Adrenal gland (tissue), 12 donors: ENCODE data around the gene RNF166. TPM values are rescaled to one million over a fixed set of nuclear protein-coding genes. Genes with fewer than 3 reads are reported as not detected.

Experiments used
- DNase-seq, 7 donors: peaks; one replicate each; pipeline ENCODE4 v3.0.0-alpha.2; 2019 to 2020
- H3K27ac ChIP-seq, 5 donors: fragments of 200-600 bp; sonication (generic) in 4 of 5; 1 replicate in 3 of 5; 2 replicates in 2 of 5; pipeline versions ENCODE4 v1.5.1 to v1.8.0; 2016 to 2020; ENCODE audit warnings: mild to moderate bottlenecking in 1 of 5
- H3K27me3 ChIP-seq: fragments of 200-600 bp; 2 replicates; pipeline ENCODE4 v1.8.0; 2021
- H3K36me3 ChIP-seq, 2 donors: fragments of 200-600 bp; replicated peaks in 1 of 2; 1 replicate in 1 of 2; 2 replicates in 1 of 2; pipeline versions ENCODE4 v1.5.1 to v1.8.0; 2018 to 2022
- H3K4me1 ChIP-seq, 2 donors: fragments of 200-600 bp; replicated peaks in 1 of 2; 1 replicate in 1 of 2; 2 replicates in 1 of 2; pipeline versions ENCODE4 v1.5.1 to v1.8.0; 2018 to 2021
- H3K4me3 ChIP-seq, 4 donors: fragments of 200-600 bp; sonication (generic) in 3 of 4; one replicate each; pipeline ENCODE4 v1.5.1; 2016 to 2018
- H3K9me3 ChIP-seq, 3 donors: fragments of 200-600 bp; sonication (generic) in 1 of 3; replicated peaks in 1 of 3; 1 replicate in 2 of 3; 2 replicates in 1 of 3; pipeline versions ENCODE4 v1.5.1 to v1.8.0; 2016 to 2021
- CTCF ChIP-seq, 6 experiments: fragments of 450-650 bp in 4 of 6; fragments of 200-600 bp in 2 of 6; sonication (generic) in 1 of 6; IDR thresholded peaks; 1 replicate in 5 of 6; 2 replicates in 1 of 6; pipeline versions ENCODE4 v1.5.1 to v1.8.0; 2016 to 2021; ENCODE audit warnings: antibody characterized with exemption in 6 of 6, mild to moderate bottlenecking in 2 of 6, moderate library complexity in 1 of 6
- POLR2A ChIP-seq, 2 donors: fragments of 450-650 bp; IDR thresholded peaks; one replicate each; pipeline ENCODE4 v1.6.1; 2017; ENCODE audit warnings: antibody characterized with exemption in 2 of 2, mild to moderate bottlenecking in 2 of 2, moderate library complexity in 1 of 2
- WGBS, 4 donors: extraction: QIAGEN DNeasy Blood & Tissue Kit in 2 of 4; methylation state at CpG; one replicate each; pipeline versions ENCODE4 v1.1.5 to v1.1.7; 2013 to 2017; 5-methylcytosine and 5-hydroxymethylcytosine counted together
- intact Hi-C, 2 donors: fragments of 100-400 bp; cut with DNase I; formaldehyde crosslinking; loops; one replicate each; pipeline versions ENCODE4 v1.14.1 to v1.15.0; 2022 to 2023
- polyA plus RNA-seq, 3 donors: library from polyadenylated mRNA; stranded (reverse); fragments of 200-250 nt in 2 of 3; fragments of 350-450 nt in 1 of 3; fragmentation: Illumina TruSeq in 1 of 3; extraction: RNeasy Lipid Tissue Mini Kit (QIAGEN cat#74804) in 1 of 3; gene quantifications; one replicate each; pipeline ENCODE4 v1.2.3, GENCODE V29; 2013 to 2014
- total RNA-seq, 9 donors: library from RNA; depleted of rRNA in 4 of 9; stranded (reverse); fragments of >200 nt in 4 of 9; fragments of 120-200 nt in 1 of 9; fragmentation: NEBNext Ultra II Directional in 1 of 9; extraction: Animal tissue kit (Norgen Biotek cat#: 25700) in 1 of 9; gene quantifications; one replicate each; pipeline versions ENCODE4 v1.1.0 to v1.2.4, GENCODE V29; 2013 to 2023
- donor health status: healthy with polysubstance abuse.
- donor health status: Bipolar disorder and iron deficiency.
- donor health status: DM: yes; HTN: yes; CAD: no.
- donor health status: DM: no; HTN: no; CAD: no.
- donor health status: DM: no; HTN: no; CAD: no.
- donor health status: DM: yes; HTN: yes; CAD: no.

The RNF166 gene
- total and polyA plus RNA-seq, 12 donors = 3.0 to 86.3 (median 28.5) TPM

DNA sequence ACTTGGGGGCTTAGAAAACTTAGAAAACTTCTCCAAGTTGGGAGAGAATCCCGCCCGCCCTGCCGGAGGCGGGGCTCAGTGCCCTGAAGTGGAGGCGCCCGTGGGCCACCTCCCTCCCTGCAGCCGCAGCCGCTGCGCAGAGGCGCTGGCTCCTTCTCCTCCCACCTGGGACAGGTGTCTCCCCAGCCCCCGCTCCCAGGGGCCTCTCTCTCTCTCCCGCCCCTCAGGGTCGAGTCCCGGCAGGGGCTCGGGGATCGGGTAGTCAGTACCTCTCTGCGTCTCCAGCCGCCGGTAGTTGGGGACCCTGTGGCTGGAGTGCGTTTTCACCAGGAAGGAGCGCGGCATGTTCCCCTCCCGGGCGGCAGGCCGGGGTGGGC lies 20.2 kb downstream of the RNF166 start:
- peak overlapping the region in 2 of 4 donors; percentile 51 to 54 for H3K4me3 ChIP-seq
- no peak for DNase-seq
- TF ChIP-seq POLR2A (IDR thresholded peaks at IDR 0.05) (no peak), CTCF (IDR thresholded peaks at IDR 0.05) (no peak)
- H3K27ac ChIP-seq = peak overlapping the region in 1 of 5 donors; percentile 18
- H3K4me1 ChIP-seq = peaks cover 13 to 26% of the 10 kb centered on the region in 2 donors
- peaks cover 20% of the 10 kb centered on the region for H3K27me3 ChIP-seq
- 0 to 1% (median 1%) methylated on average over 8 to 25 of the region's 25 CpGs for WGBS, 4 donors
- H3K36me3 ChIP-seq = no peaks in the 10 kb centered on the region
- H3K9me3 ChIP-seq = no peaks in the 10 kb centered on the region
- intact Hi-C loops = loop anchor here in 1 of 2 donors (2.0 kb wide), 1 partner anchor 25 kb away; no protein-coding TSS in a partner anchor

GRCh38 chr16:88685156-88686061 lies 20.8 kb downstream of the RNF166 start:
- H3K9me3 ChIP-seq = no peaks in the 10 kb centered on the region
- DNase-seq = peak in 5 of 7 donors; percentile 52 to 75 (median 67)
- intact Hi-C loops = loop anchor here in 1 of 2 donors (2.0 kb wide), 1 partner anchor 25 kb away; no protein-coding TSS in a partner anchor
- no peaks in the 10 kb centered on the region for H3K36me3 ChIP-seq
- TF ChIP-seq POLR2A (IDR thresholded peaks at IDR 0.05) (no peak), CTCF (IDR thresholded peaks at IDR 0.05) (peak; percentile 39 to 65 (median 56))
- WGBS, 4 donors = 2 to 8% (median 5%) methylated on average over 7 to 33 of the region's 33 CpGs
- H3K4me3 ChIP-seq = peak overlapping the region in 2 of 4 donors; percentile 51 to 54
- peaks cover 13 to 26% of the 10 kb centered on the region in 2 donors for H3K4me1 ChIP-seq
- peaks cover 20% of the 10 kb centered on the region for H3K27me3 ChIP-seq
- H3K27ac ChIP-seq = peak overlapping the region in 1 of 5 donors; percentile 17

GRCh38 chr16:88684569-88685155 lies 21.5 kb downstream of the RNF166 start:
- Histone ChIP-seq H3K9me3 (no peaks in the 10 kb centered on the region), H3K36me3 (no peaks in the 10 kb centered on the region), H3K4me3 (no peak overlapping the region), H3K27me3 (peaks cover 20% of the 10 kb centered on the region), H3K4me1 (peaks cover 13 to 26% of the 10 kb centered on the region in 2 donors), H3K27ac (peak overlapping the region in 1 of 5 donors; percentile 17)
- 43 to 74% (median 56%) methylated on average over 5 to 15 of the region's 15 CpGs for WGBS, 4 donors
- TF ChIP-seq CTCF (IDR thresholded peaks at IDR 0.05) = no peak
- no peak for TF ChIP-seq POLR2A (IDR thresholded peaks at IDR 0.05)
- intact Hi-C loops = no loop called here
- no peak for DNase-seq
